ENCODE measurements around the gene RETREG1.

The RETREG1 gene

GRCh38 chr5:16521521-16522483, 95.0 kb downstream of the RETREG1 start:
- no peaks in the 10 kb centered on the region for H3K36me3 ChIP-seq (ENCODE audit: insufficient read depth, low read length)
- no peaks in the 10 kb centered on the region for H3K27me3 ChIP-seq (ENCODE audit: insufficient read depth, low read length, poor library complexity)
- no peak overlapping the region for H2AFZ ChIP-seq (ENCODE audit: low read depth, low read length)
- H3K4me3 ChIP-seq (ENCODE audit: low read depth in 1 of 2, low read length in 2 of 2), result no peak overlapping the region
- no peak overlapping the region for H3K9ac ChIP-seq (ENCODE audit: low read depth, low read length)
- no peaks in the 10 kb centered on the region for H4K20me1 ChIP-seq (ENCODE audit: insufficient read depth, low read length)
- H3K9me3 ChIP-seq (ENCODE audit: insufficient read depth, low read length, severe bottlenecking), result no peaks in the 10 kb centered on the region
- H3K79me2 ChIP-seq (ENCODE audit: insufficient read depth, low read length), result no peaks in the 10 kb centered on the region
- TF ChIP-seq EZH2 (IDR thresholded peaks at IDR 0.05; ENCODE audit: borderline replicate concordance, low read depth, low read length, severe bottlenecking) (no peak), CTCF (IDR thresholded peaks at IDR 0.05; ENCODE audit: borderline replicate concordance, extremely low read depth, low read length, poor library complexity, severe bottlenecking) (no peak)
- no peak for DNase-seq
- ATAC-seq (ENCODE audit: insufficient read depth, low read depth), result no peak
- H3K4me1 ChIP-seq (ENCODE audit: insufficient read depth, low read length), result no peaks in the 10 kb centered on the region
- H3K27ac ChIP-seq (ENCODE audit: low read length), result no peak overlapping the region
- no peak overlapping the region for H3K4me2 ChIP-seq (ENCODE audit: insufficient read depth, low read length)

GRCh38 chr5:16520841-16521240, 96.0 kb downstream of the RETREG1 start:
- H3K27me3 ChIP-seq (ENCODE audit: insufficient read depth, low read length, poor library complexity), result no peaks in the 10 kb centered on the region
- H3K9me3 ChIP-seq (ENCODE audit: insufficient read depth, low read length, severe bottlenecking), result no peaks in the 10 kb centered on the region
- H3K4me1 ChIP-seq (ENCODE audit: insufficient read depth, low read length), result no peaks in the 10 kb centered on the region
- DNase-seq (no peak), ATAC-seq (ENCODE audit: insufficient read depth, low read depth) (no peak)
- H3K79me2 ChIP-seq (ENCODE audit: insufficient read depth, low read length), result no peaks in the 10 kb centered on the region
- no peak overlapping the region for H3K9ac ChIP-seq (ENCODE audit: low read depth, low read length)
- TF ChIP-seq EZH2 (IDR thresholded peaks at IDR 0.05; ENCODE audit: borderline replicate concordance, low read depth, low read length, severe bottlenecking), result no peak
- TF ChIP-seq CTCF (IDR thresholded peaks at IDR 0.05; ENCODE audit: borderline replicate concordance, extremely low read depth, low read length, poor library complexity, severe bottlenecking), result no peak
- H3K27ac ChIP-seq (ENCODE audit: low read length), result no peak overlapping the region
- H3K4me3 ChIP-seq (ENCODE audit: low read depth in 1 of 2, low read length in 2 of 2), result no peak overlapping the region
- no peak overlapping the region for H3K4me2 ChIP-seq (ENCODE audit: insufficient read depth, low read length)
- no peak overlapping the region for H2AFZ ChIP-seq (ENCODE audit: low read depth, low read length)
- H4K20me1 ChIP-seq (ENCODE audit: insufficient read depth, low read length), result no peaks in the 10 kb centered on the region
- no peaks in the 10 kb centered on the region for H3K36me3 ChIP-seq (ENCODE audit: insufficient read depth, low read length)

GRCh38 chr5:16519435-16519834, 97.4 kb downstream of the RETREG1 start:
- no peak for ATAC-seq (ENCODE audit: insufficient read depth, low read depth)

More at GRCh38 chr5:16519435-16519834, 97.4 kb downstream of the RETREG1 start:
- no peak overlapping the region for H2AFZ ChIP-seq (ENCODE audit: low read depth, low read length)
- H3K4me3 ChIP-seq (ENCODE audit: low read depth in 1 of 2, low read length in 2 of 2), result no peak overlapping the region
- H4K20me1 ChIP-seq (ENCODE audit: insufficient read depth, low read length), result no peaks in the 10 kb centered on the region
- no peaks in the 10 kb centered on the region for H3K9me3 ChIP-seq (ENCODE audit: insufficient read depth, low read length, severe bottlenecking)
- H3K4me2 ChIP-seq (ENCODE audit: insufficient read depth, low read length), result no peak overlapping the region
- no peak for TF ChIP-seq CTCF (IDR thresholded peaks at IDR 0.05; ENCODE audit: borderline replicate concordance, extremely low read depth, low read length, poor library complexity, severe bottlenecking)
- no peak for TF ChIP-seq EZH2 (IDR thresholded peaks at IDR 0.05; ENCODE audit: borderline replicate concordance, low read depth, low read length, severe bottlenecking)
- H3K9ac ChIP-seq (ENCODE audit: low read depth, low read length), result no peak overlapping the region
- no peaks in the 10 kb centered on the region for H3K79me2 ChIP-seq (ENCODE audit: insufficient read depth, low read length)
- no peaks in the 10 kb centered on the region for H3K27me3 ChIP-seq (ENCODE audit: insufficient read depth, low read length, poor library complexity)
- H3K27ac ChIP-seq (ENCODE audit: low read length), result no peak overlapping the region
- no peaks in the 10 kb centered on the region for H3K36me3 ChIP-seq (ENCODE audit: insufficient read depth, low read length)
- H3K4me1 ChIP-seq (ENCODE audit: insufficient read depth, low read length), result no peaks in the 10 kb centered on the region
- no peak for DNase-seq
